Parathyroid adenoma (tissue), 2 donors: ENCODE measurements around the gene FLOT1.

Source experiments
- H2AFZ ChIP-seq: fragments of 300-600 bp; sonication (generic); one replicate; pipeline ENCODE4 v1.7.0; 2017; ENCODE audit warnings: antibody characterized with exemption, mild to moderate bottlenecking
- H3K27ac ChIP-seq: fragments of 300-600 bp; sonication (generic); one replicate; pipeline ENCODE4 v1.7.0; 2017
- H3K27me3 ChIP-seq: fragments of 300-600 bp; sonication (generic); one replicate; pipeline ENCODE4 v1.7.0; 2017; ENCODE audit warnings: low read length; ENCODE audit not compliant: control insufficient read depth, insufficient read depth
- H3K36me3 ChIP-seq: fragments of 300-600 bp; sonication (generic); one replicate; pipeline ENCODE4 v1.7.0; 2017; ENCODE audit warnings: low read length; ENCODE audit not compliant: control insufficient read depth, insufficient read depth
- H3K4me1 ChIP-seq: fragments of 300-600 bp; sonication (generic); one replicate; pipeline ENCODE4 v1.7.0; 2017; ENCODE audit warnings: control low read depth
- H3K4me2 ChIP-seq: fragments of 300-600 bp; sonication (generic); one replicate; pipeline ENCODE4 v1.7.0; 2017; ENCODE audit warnings: low read length
- H3K4me3 ChIP-seq: fragments of 300-600 bp; sonication (generic); one replicate; pipeline ENCODE4 v1.7.0; 2017; ENCODE audit warnings: low read depth, low read length
- H3K79me2 ChIP-seq: fragments of 300-600 bp; sonication (generic); one replicate; pipeline ENCODE4 v1.7.0; 2017; ENCODE audit warnings: control low read depth
- H3K9ac ChIP-seq: fragments of 300-600 bp; sonication (generic); one replicate; pipeline ENCODE4 v1.7.0; 2017; ENCODE audit warnings: mild to moderate bottlenecking
- H3K9me3 ChIP-seq: fragments of 300-600 bp; sonication (generic); one replicate; pipeline ENCODE4 v1.7.0; 2017; ENCODE audit warnings: low read length; ENCODE audit not compliant: control insufficient read depth
- TF ChIP-seq, protein P1 (sequence below): fragments of 300-600 bp; sonication (generic); IDR thresholded peaks from one replicate; pipeline ENCODE4 v1.7.0; 2017; ENCODE audit warnings: antibody characterized with exemption, mild to moderate bottlenecking
- donor health status: primary hyperparathyroidism.

The FLOT1 gene

DNA sequence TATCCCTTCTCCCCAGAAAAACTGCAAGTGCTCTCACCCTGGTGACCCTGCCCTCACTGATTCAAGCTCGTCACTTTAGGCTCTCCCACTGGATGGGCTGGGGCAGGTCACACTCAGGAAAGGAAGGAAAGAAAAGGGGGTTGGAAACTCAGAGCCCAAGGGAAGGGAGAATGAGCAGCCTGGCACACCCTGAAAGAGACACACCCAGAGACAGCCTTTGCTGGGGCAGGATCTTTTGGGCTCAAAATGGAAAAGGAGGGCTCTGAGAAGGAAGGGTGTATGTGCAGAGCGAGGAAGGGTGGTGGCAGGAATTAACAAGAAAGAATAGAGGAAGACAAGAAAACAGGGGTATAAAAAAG lies 58.5 kb downstream of the FLOT1 start:
- H3K36me3 ChIP-seq, result no peaks in the 10 kb centered on the region
- TF ChIP-seq, protein P1, sequence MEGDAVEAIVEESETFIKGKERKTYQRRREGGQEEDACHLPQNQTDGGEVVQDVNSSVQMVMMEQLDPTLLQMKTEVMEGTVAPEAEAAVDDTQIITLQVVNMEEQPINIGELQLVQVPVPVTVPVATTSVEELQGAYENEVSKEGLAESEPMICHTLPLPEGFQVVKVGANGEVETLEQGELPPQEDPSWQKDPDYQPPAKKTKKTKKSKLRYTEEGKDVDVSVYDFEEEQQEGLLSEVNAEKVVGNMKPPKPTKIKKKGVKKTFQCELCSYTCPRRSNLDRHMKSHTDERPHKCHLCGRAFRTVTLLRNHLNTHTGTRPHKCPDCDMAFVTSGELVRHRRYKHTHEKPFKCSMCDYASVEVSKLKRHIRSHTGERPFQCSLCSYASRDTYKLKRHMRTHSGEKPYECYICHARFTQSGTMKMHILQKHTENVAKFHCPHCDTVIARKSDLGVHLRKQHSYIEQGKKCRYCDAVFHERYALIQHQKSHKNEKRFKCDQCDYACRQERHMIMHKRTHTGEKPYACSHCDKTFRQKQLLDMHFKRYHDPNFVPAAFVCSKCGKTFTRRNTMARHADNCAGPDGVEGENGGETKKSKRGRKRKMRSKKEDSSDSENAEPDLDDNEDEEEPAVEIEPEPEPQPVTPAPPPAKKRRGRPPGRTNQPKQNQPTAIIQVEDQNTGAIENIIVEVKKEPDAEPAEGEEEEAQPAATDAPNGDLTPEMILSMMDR, result no peak
- no peaks in the 10 kb centered on the region for H3K4me1 ChIP-seq
- H3K9me3 ChIP-seq, result no peaks in the 10 kb centered on the region
- H3K27ac ChIP-seq, result no peak overlapping the region
- H3K4me3 ChIP-seq, result peak overlapping the region; percentile 37
- H3K9ac ChIP-seq, result no peak overlapping the region
- H2AFZ ChIP-seq, result no peak overlapping the region
- H3K79me2 ChIP-seq, result no peaks in the 10 kb centered on the region
- H3K4me2 ChIP-seq, result peak overlapping the region; percentile 39
- H3K27me3 ChIP-seq, result no peaks in the 10 kb centered on the region

DNA sequence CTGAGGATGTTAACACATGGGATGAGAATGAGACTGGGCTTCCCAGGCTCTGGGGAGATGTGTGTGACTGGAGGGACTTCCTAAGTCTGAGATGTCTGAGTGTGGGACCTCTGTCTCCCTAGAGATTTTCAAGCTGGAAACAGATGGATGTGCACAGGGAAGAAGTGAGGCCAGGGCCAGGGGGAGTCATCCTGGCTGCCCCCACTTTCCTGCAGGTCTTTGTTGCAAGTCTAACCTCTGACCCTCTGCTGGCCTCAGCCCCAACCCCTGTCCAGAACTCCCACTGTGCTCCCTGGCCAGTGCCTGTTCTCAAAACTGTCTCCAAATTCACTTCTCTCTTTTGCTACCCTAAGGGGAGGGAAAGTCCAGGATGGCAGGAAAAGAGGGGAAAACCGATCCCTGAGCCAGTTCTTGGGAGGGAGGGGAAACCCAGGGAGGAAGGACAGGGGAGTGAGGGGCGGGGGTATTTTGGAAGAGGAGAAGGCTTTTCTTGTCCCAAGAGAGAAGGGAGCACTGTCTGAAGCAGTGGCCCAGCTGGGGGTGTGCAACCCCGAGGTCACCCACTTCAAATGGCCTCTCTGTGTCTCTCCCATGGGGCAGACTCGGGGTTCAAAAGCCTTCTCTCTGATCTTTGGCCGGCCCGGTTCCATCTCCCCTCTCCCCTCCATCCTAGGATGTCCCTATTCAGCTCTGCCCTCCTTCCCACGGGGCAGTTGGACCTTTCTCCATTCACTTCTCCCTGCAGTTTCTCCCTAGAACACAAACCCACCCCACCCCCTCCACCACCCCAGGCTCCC lies 59.1 kb downstream of the FLOT1 start:
- H3K4me2 ChIP-seq, result peak overlapping the region; percentile 39
- no peak overlapping the region for H3K9ac ChIP-seq
- TF ChIP-seq, protein P1, result no peak
- no peaks in the 10 kb centered on the region for H3K9me3 ChIP-seq
- H3K4me1 ChIP-seq, result no peaks in the 10 kb centered on the region
- H2AFZ ChIP-seq, result no peak overlapping the region
- H3K27me3 ChIP-seq, result no peaks in the 10 kb centered on the region
- peak overlapping the region; percentile 37 for H3K4me3 ChIP-seq
- H3K79me2 ChIP-seq, result no peaks in the 10 kb centered on the region
- H3K36me3 ChIP-seq, result no peaks in the 10 kb centered on the region
- H3K27ac ChIP-seq, result peak overlapping the region; percentile 59

DNA sequence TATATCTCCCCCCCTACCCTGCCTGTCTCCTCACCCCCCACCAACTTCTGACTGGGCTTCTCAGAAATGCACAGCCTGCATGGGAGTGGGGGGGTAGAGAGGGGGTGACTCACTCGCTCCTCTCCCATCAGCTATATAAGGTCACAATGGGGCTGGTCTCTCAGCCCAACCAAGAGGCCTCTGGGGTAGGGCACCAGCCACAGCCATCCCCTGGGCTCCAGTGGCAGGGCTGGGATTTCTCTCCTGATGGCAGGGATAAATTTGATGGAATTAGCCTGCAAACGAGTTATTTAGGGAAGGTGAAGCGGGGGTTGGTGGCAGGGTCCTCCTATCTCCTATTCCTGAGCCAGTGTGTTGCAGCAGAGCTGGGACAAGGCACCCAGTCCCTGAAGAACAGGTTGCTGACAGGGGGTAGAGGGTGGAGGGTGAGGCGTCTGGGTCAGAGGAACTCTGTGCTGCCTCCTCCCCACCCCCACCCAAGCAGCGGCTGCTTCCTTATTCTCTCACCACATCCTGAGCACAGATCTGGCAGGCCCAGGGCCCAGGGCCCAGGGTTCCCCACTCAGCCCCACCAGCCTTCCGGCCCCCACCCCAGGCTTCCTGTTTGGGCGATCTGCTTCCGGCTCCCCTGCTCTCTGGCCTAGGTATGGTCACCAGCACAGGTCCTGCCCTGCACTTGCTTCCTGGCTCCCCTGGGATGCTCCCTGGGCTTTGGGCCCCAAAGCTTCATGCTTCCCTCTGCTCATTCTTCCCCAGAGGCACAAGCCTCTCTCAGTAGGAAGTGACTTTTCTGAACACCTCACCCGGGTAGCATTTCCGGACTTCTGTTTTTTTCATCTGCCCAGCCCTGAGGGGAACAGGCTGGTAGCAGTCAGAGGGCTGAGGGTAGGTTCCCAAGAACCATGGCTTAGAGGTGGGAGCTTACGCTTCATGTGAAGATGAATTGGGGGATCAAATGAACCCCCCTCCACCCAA lies 60.1 kb downstream of the FLOT1 start:
- H3K27ac ChIP-seq, result peak overlapping the region; percentile 59
- no peak overlapping the region for H3K9ac ChIP-seq
- TF ChIP-seq, protein P1, result no peak
- no peaks in the 10 kb centered on the region for H3K79me2 ChIP-seq
- H3K27me3 ChIP-seq, result no peaks in the 10 kb centered on the region
- peak overlapping the region; percentile 37 for H3K4me3 ChIP-seq
- peak overlapping the region; percentile 30 for H3K4me2 ChIP-seq
- H3K36me3 ChIP-seq, result no peaks in the 10 kb centered on the region
- no peaks in the 10 kb centered on the region for H3K4me1 ChIP-seq
- no peak overlapping the region for H2AFZ ChIP-seq
- no peaks in the 10 kb centered on the region for H3K9me3 ChIP-seq

DNA sequence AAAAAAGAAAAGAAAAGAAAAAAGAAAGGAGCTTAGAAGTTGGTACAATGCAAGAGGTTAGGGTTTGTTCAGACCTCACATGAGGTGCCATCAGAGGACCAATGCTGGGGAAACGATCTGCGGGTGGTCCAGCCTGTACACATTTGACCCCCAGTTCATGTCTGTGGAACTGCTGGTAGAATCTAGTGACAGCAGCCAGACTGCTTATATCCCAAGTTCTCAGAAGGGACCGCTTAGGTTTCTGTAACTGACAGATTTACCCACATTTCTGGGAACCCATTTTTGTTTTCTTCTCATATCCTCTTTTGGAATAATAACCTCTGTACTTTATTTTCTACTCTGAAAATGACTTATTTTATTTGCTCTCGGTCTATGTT lies 60.7 kb downstream of the FLOT1 start:
- no peaks in the 10 kb centered on the region for H3K36me3 ChIP-seq
- H3K4me3 ChIP-seq, result no peak overlapping the region
- H3K9me3 ChIP-seq, result no peaks in the 10 kb centered on the region
- no peak overlapping the region for H3K27ac ChIP-seq
- H3K4me1 ChIP-seq, result no peaks in the 10 kb centered on the region
- H3K79me2 ChIP-seq, result no peaks in the 10 kb centered on the region
- TF ChIP-seq, protein P1, result no peak
- H2AFZ ChIP-seq, result no peak overlapping the region
- no peaks in the 10 kb centered on the region for H3K27me3 ChIP-seq
- H3K9ac ChIP-seq, result no peak overlapping the region
- H3K4me2 ChIP-seq, result no peak overlapping the region
